ENCODE data around the gene FSD1.
"Not testable (repeated sequence)": the region's sequence is repeated elsewhere in the genome, so short reads cannot be mapped to it uniquely, and the experiment has no call there.

The FSD1 gene

GRCh38 chr19:4284176-4284958, 20.0 kb upstream of the FSD1 start:
- Histone ChIP-seq H3K4me3 (no peak overlapping the region), H3K27me3 (peaks cover 38% of the 10 kb centered on the region), H4K20me1 (peaks cover 7% of the 10 kb centered on the region; the same call in 1 of the 2 replicates), H3K27ac (no peak overlapping the region), H3K9ac (no peak overlapping the region), H3K36me3 (no peaks in the 10 kb centered on the region), H3K4me1 (peaks cover 7% of the 10 kb centered on the region), H3K4me2 (no peak overlapping the region), H3K9me3 (no peaks in the 10 kb centered on the region)
- no peak for TF ChIP-seq Cebpa-rat (IDR thresholded peaks at IDR 0.05)

DNA sequence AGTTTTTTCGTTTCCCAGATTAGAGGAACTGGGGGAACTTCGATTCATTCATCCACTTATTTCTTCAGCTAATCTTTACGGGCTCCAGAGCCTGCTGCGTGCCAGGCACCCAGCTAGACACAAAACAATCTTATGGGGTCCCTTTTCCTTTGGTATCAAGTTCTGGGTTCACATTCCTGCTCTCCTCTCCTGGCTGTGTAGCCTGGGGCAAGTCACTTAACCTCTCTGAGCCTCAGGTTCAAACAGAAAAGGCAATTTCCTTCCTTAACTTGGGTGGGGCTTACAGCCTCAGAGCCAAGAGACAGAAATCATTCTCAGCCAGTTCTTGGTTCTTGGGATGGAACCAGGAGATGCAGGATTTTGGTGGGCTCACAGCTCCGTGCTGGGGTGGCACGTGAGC, 19.4 kb upstream of the FSD1 start:
- H3K27ac ChIP-seq = no peak overlapping the region
- H3K36me3 ChIP-seq = no peaks in the 10 kb centered on the region
- no peaks in the 10 kb centered on the region for H3K9me3 ChIP-seq
- peaks cover 32% of the 10 kb centered on the region for H3K27me3 ChIP-seq
- TF ChIP-seq Cebpa-rat (IDR thresholded peaks at IDR 0.05) = no peak
- H3K4me3 ChIP-seq = no peak overlapping the region
- peaks cover 1% of the 10 kb centered on the region; the same call in 1 of the 2 replicates for H4K20me1 ChIP-seq
- peaks cover 1% of the 10 kb centered on the region for H3K4me1 ChIP-seq
- no peak overlapping the region for H3K4me2 ChIP-seq
- no peak overlapping the region for H3K9ac ChIP-seq

DNA sequence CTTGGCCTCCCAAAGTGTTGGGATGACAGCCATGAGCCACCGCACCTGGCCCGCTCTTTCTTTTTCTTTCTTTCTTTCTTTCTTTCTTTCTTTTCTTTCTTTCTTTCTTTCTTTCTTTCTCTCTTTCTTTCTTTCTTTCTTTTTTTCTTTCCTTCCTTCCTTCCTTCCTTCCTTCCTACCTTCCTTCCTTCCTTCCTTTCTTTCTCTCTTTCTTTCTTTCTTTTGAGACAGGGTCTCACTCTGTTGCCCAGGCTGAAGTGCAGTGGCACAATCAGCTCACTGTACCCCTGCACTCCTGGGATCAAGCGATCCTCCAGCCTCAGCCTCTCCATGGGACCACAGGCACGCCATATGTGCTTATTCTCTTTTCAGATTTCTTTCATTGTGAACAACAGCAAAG, 18.3 kb upstream of the FSD1 start:
- H3K27me3 ChIP-seq = peaks cover 20% of the 10 kb centered on the region
- H3K36me3 ChIP-seq, H3K9me3 ChIP-seq, H4K20me1 ChIP-seq, H3K4me3 ChIP-seq, H3K4me1 ChIP-seq, H3K4me2 ChIP-seq, H3K9ac ChIP-seq, H3K27ac ChIP-seq: not testable (repeated sequence)

GRCh38 chr19:4288091-4288777, 16.2 kb upstream of the FSD1 start:
- no peak for TF ChIP-seq Cebpa-rat (IDR thresholded peaks at IDR 0.05)
- Histone ChIP-seq H4K20me1 (no peaks in the 10 kb centered on the region), H3K4me3 (no peak overlapping the region), H3K4me1 (no peaks in the 10 kb centered on the region), H3K27ac (no peak overlapping the region), H3K27me3 (no peaks in the 10 kb centered on the region), H3K9me3 (no peaks in the 10 kb centered on the region), H3K36me3 (no peaks in the 10 kb centered on the region), H3K4me2 (no peak overlapping the region), H3K9ac (no peak overlapping the region)

DNA sequence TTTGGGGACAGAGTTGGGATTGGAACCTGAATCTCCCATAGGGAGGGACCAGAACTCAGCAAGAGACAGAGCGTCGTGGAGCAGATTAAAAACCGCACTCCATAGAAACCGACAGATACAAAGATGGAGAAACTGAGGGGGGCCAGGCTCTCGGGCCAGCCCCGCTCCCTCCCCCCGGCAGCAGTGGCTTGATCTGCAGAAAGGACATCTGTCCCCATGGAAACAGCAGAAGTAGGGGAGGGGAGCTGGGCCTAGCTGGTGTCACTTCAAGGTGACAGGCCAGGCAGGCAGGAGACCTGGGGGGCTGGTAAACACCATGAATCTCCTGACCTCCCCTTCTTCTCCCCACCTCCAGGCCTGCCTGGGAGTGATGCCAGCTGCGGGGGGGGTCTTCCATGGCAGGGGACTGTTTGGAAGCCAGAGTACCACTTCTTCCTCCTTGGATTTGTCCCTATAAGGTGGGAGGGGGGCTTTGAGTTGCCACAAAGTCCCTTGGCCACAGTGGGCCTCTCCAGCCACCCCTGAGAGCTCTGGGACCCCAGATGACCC, 13.1 kb upstream of the FSD1 start:
- Histone ChIP-seq H3K9me3 (no peaks in the 10 kb centered on the region), H3K4me3 (no peak overlapping the region), H4K20me1 (no peaks in the 10 kb centered on the region), H3K36me3 (no peaks in the 10 kb centered on the region), H3K4me1 (peaks cover 11% of the 10 kb centered on the region), H3K4me2 (no peak overlapping the region), H3K9ac (peak overlapping the region; percentile 29; the same call in 1 of the 2 replicates), H3K27me3 (no peaks in the 10 kb centered on the region), H3K27ac (no peak overlapping the region)
- TF ChIP-seq Cebpa-rat (IDR thresholded peaks at IDR 0.05) = no peak

DNA sequence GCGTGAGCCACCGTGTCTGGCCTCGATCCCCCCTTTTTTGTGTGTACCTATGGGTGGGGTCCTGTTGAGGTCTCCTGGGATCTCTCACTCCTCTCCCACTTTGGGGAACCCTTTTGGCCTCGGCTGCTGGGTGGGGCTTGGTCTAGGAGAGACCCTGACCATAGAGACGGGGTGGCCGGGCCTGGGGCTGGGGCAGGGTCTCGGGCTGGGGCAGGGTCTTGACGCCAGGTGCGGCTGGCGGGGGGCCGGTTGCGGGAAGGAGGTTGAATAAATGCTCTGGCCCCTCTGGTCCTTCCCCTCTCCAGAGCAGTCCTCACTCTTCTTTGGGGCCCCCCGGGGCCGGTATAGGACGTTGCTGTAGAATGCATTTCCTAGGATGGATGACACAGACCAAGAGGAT, 11.9 kb upstream of the FSD1 start:
- H3K4me3 ChIP-seq = no peak overlapping the region
- H3K27me3 ChIP-seq = no peaks in the 10 kb centered on the region
- no peaks in the 10 kb centered on the region for H4K20me1 ChIP-seq
- no peak overlapping the region for H3K9ac ChIP-seq
- H3K4me1 ChIP-seq = peaks cover 23% of the 10 kb centered on the region
- H3K4me2 ChIP-seq = no peak overlapping the region
- TF ChIP-seq Cebpa-rat (IDR thresholded peaks at IDR 0.05) = no peak
- no peaks in the 10 kb centered on the region for H3K9me3 ChIP-seq
- H3K36me3 ChIP-seq = no peaks in the 10 kb centered on the region
- no peak overlapping the region for H3K27ac ChIP-seq

DNA sequence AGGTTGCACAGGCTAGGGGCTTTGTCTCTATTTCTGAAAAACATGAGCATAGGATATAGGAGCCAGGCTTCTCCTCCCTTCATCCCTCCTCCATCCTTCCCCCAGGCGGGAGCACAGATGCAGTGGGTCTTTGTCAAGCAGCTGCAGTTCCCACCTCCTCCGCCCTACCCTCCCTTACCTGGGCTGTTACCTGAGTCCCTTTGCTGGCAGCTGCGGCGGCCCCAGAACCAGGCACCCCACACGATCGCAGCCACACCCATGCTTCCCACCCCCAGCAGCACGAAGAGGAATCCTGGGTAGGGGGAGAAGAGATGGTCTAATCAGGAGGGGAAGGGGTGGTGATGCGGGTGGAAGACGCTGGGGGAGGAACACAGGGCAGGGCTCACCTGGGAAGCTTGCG, 10.0 kb upstream of the FSD1 start:
- Histone ChIP-seq H3K9me3 (no peaks in the 10 kb centered on the region), H3K4me2 (no peak overlapping the region), H3K27ac (no peak overlapping the region), H4K20me1 (no peaks in the 10 kb centered on the region), H3K27me3 (no peaks in the 10 kb centered on the region), H3K9ac (no peak overlapping the region), H3K4me3 (no peak overlapping the region), H3K36me3 (no peaks in the 10 kb centered on the region), H3K4me1 (peaks cover 40% of the 10 kb centered on the region)
- TF ChIP-seq Cebpa-rat (IDR thresholded peaks at IDR 0.05) = no peak

DNA sequence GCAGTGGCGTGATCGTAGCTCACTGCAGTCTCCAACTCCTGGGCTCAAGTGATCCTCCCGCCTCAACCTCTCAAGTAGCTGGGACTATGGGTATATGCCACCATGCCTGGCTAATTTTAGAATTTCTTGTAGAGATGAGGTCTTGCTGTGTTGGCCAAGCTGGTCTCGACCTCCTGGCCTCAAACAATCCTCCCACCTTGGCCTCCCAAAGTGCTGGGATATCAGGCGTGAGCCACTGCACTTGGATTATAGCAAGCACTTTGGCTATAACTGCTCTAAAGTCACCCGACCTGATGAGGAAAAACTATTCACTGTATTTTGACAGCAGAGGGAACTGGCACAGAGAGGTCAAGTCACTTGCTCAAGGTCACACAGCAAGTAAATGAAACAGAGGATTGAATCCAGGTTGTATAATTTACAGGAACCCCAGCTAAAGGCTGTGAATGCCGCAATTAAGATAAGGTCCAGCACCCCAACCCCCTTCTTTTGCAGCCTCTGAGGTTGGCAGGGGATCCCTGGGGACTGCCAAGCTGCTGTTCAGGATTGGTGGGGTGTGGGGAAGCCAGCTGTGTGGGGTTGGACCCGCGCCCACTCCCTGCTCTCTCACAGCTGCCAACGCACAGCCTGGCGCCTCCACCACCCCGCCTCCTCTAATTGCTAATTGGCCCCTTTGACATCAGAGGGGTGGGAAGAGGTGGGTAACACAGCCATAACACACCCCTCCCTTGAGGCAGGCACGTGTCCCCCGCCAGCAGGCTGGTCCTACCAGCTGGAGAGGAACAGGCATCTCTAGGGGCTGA, 8.2 kb upstream of the FSD1 start:
- H3K27me3 ChIP-seq = no peaks in the 10 kb centered on the region
- peak overlapping the region; percentile 77 for H3K4me2 ChIP-seq
- no peaks in the 10 kb centered on the region for H3K36me3 ChIP-seq
- H3K9ac ChIP-seq = no peak overlapping the region
- no peaks in the 10 kb centered on the region for H3K9me3 ChIP-seq
- no peak overlapping the region; the same call in 1 of the 2 replicates for H3K27ac ChIP-seq
- H4K20me1 ChIP-seq = no peaks in the 10 kb centered on the region
- H3K4me3 ChIP-seq = no peak overlapping the region
- TF ChIP-seq Cebpa-rat (IDR thresholded peaks at IDR 0.05) = no peak
- peaks cover 41% of the 10 kb centered on the region for H3K4me1 ChIP-seq

- Histone ChIP-seq H3K4me2 (peak overlapping the region; percentile 77), H3K27me3 (no peaks in the 10 kb centered on the region), H3K4me3 (no peak overlapping the region), H3K4me1 (peaks cover 61% of the 10 kb centered on the region), H4K20me1 (no peaks in the 10 kb centered on the region), H3K36me3 (no peaks in the 10 kb centered on the region), H3K27ac (peak overlapping the region; percentile 68), H3K9me3 (no peaks in the 10 kb centered on the region), H3K9ac (0 out of 2 replicates have a peak overlapping the region, but pooled peaks have one; percentile 21)
- TF ChIP-seq Cebpa-rat (IDR thresholded peaks at IDR 0.05) = no peak
These were observed 6.2 kb upstream of the FSD1 start for GRCh38 chr19:4297901-4298809.

All from BLaER1 (cell line).